Measurements from ENCODE around the gene CREBBP. TPM values are rescaled to one million over a fixed set of nuclear protein-coding genes. Genes with fewer than 3 reads are reported as not detected.

Gene CREBBP
- total RNA-seq, 1 donor: 26.6 TPM

GRCh38 chr16:3836641-3837040 lies 43.9 kb downstream of the CREBBP start:
- DNase-seq (ENCODE audit: low read depth): no peak
- no peak overlapping the region for H3K4me3 ChIP-seq (ENCODE audit: low read depth, low read length)
- no peak for TF ChIP-seq CTCF (IDR thresholded peaks at IDR 0.05; ENCODE audit: insufficient read depth, low read length)

GRCh38 chr16:3835089-3835602 lies 45.4 kb downstream of the CREBBP start:
- no peak for DNase-seq (ENCODE audit: low read depth)
- no peak overlapping the region for H3K4me3 ChIP-seq (ENCODE audit: low read depth, low read length)
- no peak for TF ChIP-seq CTCF (IDR thresholded peaks at IDR 0.05; ENCODE audit: insufficient read depth, low read length)

- no peak for DNase-seq (ENCODE audit: low read depth)
- no peak for TF ChIP-seq CTCF (IDR thresholded peaks at IDR 0.05; ENCODE audit: insufficient read depth, low read length)
- H3K4me3 ChIP-seq (ENCODE audit: low read depth, low read length): no peak overlapping the region
These were observed 47.8 kb downstream of the CREBBP start for GRCh38 chr16:3832668-3833067.

GRCh38 chr16:3830625-3831254 lies 49.8 kb downstream of the CREBBP start:
- no peak for DNase-seq (ENCODE audit: low read depth)
- no peak overlapping the region for H3K4me3 ChIP-seq (ENCODE audit: low read depth, low read length)
- TF ChIP-seq CTCF (IDR thresholded peaks at IDR 0.05; ENCODE audit: insufficient read depth, low read length): no peak

DNA sequence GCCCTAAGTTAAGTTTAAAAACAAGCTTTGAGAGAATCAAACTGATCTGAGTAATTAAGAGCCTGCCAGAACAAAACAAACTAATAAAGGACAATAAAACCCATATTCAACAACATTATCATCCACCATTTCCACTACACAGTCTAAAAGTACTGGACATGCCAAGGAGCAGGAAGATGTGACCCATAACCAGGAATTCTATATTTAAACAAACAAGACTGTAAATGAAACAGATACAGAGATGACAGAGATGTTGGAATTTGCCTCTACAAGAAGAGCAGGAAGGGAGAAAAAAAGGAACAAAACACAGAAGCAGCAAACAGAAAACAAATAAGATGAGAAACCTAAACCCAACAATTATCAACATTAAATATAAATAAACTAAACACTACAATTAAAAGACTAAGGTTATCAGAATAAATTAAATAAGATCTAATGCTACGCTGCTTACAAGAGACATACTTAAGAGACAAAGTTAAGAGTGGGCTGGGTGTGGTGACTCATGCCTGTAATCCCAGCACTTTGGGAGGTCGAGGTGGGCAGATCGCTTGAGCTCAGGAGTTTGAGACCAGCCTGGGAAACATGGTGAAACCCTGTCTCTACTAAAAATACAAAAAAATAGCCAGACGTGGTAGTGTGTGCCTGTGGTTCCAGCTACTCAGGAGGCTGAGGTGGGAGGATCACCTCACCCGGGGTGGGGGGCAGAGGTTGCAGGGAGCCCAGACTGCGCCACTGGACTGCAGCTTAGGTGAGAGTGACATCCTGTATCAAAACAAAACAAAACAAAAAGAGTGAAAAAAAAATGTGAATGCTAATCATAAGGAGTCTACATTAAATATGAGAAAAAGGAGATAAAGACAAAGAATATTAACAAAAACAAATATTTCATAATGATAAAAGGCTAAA lies 50.6 kb downstream of the CREBBP start:
- no peak for DNase-seq (ENCODE audit: low read depth)
- TF ChIP-seq CTCF (IDR thresholded peaks at IDR 0.05; ENCODE audit: insufficient read depth, low read length): no peak

GRCh38 chr16:3825940-3826339 lies 54.6 kb downstream of the CREBBP start:
- no peak for DNase-seq (ENCODE audit: low read depth)
- no peak for TF ChIP-seq CTCF (IDR thresholded peaks at IDR 0.05; ENCODE audit: insufficient read depth, low read length)
- no peak overlapping the region for H3K4me3 ChIP-seq (ENCODE audit: low read depth, low read length)

More for the DNA sequence above, 50.6 kb downstream of the CREBBP start:
- H3K4me3 ChIP-seq (ENCODE audit: low read depth, low read length): no peak overlapping the region
